GM18870 (cell line): ENCODE measurements around the gene FNTB.

ENCODE experiments used
- ATAC-seq: cut with Tn5 transposase; IDR thresholded peaks from one replicate; pipeline ENCODE4 v1.9.1; 2021; ENCODE audit warnings: moderate library complexity; ENCODE audit not compliant: unreplicated experiment

FNTB gene

DNA sequence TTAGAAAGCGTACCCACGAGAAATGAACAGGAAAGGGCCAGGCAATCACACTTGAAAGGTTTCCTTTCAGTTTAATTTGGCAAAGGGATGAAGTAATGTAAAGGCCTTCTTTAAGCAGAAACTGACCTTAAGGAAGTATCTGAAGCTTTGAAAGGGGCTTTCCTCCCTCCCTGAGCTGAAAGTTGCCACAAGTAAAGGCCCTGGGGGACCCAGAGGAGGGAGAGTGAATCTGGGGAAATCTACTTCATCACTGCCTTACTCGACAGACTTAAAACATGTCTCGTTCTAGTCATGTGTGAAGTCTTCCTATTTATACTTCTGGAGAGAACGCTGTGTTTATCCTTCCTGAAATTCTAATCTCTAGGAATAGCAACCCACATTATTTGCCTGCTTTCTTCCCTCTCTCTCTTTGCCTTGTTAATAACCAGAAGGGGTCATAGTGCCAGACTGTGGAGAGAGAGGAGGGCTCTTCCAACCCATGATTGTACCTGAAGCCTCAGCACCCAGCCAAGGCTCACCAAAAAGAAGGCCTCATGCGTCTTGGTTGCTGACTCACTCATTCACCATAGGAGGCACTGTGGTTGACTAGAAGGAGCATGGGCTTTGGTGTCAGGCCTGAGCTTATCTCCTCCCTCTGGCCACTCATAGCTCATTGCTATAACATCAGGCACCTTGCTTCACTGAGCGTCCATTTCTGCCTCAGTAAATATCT is 33.9 kb upstream of the FNTB start:
- peak; percentile 66 for ATAC-seq

DNA sequence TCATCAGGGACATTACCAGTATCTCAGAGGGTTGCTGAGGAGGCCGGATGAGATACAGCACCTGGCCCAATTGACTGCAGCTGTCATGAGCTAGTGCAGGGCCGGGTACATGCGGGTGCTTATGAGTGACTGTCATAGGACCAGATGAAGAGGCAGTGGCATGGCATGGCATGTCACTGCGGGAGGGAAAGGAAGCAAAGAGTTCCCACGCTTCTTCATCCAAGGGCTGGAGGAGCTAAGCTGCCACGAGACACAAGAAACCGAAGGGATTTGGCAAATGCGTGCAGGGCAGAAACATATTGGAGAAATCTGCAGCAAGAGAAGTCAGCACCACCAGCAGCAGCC is 33.4 kb upstream of the FNTB start:
- ATAC-seq = no peak

DNA sequence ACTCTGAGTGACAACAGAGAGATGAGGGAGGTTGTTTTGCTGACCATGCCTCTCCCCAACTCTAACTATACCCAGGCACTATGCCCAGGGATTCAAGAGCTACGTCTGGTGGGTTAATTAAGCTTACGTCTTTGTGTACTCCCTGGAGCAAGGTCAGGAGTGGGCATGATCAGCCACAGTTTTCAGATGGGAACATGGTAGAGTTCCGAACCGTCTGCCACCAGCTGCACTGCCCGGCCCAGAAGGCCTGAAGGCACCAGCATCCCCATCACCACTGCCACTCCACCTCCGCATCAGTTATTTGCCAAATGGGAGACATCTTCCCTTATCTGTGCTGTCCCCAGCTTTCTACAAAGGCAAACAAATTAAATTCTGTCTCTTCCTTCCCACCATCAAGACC is 33.0 kb upstream of the FNTB start:
- no peak for ATAC-seq

DNA sequence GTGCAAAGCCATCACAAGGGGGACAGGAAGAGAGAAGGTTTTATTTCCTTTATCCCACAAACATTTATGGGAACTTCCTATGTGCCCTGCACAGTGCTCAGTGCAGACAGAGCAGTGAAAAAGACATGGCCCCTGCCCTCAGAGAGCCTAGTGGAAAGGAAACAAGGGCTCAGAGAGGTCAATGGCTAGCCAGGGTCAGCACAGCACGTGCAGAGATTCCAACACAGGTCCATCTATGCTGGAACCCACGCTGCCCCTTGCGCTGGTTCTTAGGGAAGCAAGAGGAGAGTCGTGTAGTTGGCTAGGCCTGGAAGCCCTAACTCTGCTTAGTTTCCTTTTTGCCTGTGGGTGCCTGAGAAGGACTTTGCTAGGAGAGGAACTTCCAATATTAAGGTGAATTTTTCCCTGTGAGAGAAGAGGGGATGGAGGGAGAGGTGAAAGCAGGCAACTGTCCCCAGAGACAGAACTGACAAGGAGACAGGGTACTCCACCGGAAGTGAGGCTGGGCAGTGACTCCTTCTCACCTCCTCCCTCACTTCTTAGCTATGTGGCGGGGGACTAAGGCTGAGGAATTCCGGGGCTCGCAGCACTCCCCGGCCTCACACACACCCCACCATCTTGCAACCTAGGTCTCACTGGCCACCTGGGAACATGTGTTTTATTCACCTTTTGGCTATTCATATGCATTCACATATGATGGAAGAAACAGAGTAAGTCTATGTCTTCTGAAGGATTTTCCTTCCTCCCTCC is 32.0 kb upstream of the FNTB start:
- ATAC-seq = no peak

DNA sequence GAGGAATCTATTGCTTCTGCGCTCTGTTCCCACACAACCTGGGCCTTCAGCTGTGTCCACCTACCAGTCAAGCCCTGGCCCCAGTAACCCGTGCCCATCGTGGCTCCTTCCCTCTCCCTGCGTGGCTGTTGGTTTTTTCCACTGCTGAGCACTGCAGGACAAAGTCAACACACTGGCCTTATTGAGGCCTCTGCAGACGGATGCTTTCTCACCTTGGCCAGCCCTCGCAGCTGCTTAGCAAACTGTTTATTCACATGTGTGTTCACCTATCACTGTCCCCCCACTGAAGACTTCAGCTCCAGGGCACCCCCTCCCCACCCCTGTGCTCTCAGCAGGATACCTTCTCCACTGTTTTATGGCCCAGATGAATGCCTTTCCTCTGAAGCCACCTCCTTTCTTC is 31.4 kb upstream of the FNTB start:
- ATAC-seq = no peak

DNA sequence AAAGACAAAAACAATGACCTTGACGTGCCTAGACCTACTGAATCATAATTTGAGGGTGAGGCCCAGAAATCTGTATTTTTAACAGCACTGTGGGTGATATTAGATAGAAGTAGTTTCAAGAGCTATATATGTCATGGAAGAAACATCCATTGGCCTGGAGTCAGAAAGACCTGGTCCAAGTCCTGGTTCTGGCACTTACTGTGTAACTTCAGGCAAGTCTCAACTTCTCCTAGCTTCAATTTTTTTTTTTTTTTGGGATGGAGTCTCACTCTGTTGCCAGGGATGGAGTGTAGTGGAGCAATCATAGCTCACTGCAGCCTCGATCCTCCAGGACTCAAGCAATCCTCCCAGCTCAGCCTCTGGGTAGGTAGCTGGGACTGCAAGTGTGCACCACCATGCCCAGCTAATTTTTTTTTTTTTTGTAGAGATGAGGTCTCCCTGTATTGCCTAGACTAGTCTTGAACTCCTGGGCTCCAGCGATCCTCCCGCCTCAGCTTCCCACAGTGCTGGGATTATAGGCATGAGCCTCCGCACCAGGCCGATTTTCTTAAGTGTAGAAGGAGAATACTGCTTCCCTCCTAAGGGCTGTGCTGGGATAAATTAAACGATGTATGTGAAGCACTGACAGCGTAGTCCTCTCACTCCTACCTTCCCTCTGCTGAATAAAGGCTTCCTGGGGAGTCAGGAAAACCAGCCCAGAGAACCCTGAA is 29.8 kb upstream of the FNTB start:
- no peak for ATAC-seq

DNA sequence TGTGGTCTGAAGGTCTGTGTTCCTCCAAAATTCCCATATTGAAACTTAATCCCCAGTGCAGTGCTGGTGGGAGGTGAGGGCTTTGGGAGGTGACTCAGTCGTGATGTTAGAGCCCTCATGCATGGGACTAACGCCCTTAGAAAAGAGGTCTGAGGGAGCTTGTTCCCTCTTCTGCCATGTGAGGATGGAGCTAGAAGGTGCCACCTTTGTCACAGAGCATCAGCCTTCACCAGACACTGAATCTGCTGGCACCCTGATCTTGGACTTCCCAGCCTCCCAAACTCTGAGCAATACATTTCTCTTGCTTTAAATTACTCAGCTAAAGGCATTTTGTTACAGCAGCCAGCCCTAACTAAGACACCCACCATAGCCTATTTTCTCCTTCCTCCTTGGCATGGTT is 28.5 kb upstream of the FNTB start:
- ATAC-seq = no peak

DNA sequence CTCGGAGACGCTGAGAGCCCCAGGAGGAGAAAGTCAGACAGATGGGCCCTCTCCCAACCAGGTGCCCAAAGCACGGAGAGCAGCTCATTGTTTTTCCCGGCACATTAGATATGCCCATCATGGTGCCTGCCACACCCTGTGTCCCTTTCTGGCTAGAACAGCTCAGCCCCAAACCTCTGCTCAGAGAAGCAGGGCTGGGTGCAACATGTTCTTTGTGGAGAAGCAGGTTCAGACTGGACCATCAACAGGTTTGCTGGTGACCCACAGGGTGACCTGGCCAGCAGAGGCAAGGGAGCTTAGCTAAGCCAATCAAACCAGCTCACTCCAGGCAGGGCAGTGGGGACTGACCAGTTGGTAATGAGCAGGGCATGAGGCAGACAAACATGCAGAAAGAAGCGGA is 28.0 kb upstream of the FNTB start:
- no peak for ATAC-seq

DNA sequence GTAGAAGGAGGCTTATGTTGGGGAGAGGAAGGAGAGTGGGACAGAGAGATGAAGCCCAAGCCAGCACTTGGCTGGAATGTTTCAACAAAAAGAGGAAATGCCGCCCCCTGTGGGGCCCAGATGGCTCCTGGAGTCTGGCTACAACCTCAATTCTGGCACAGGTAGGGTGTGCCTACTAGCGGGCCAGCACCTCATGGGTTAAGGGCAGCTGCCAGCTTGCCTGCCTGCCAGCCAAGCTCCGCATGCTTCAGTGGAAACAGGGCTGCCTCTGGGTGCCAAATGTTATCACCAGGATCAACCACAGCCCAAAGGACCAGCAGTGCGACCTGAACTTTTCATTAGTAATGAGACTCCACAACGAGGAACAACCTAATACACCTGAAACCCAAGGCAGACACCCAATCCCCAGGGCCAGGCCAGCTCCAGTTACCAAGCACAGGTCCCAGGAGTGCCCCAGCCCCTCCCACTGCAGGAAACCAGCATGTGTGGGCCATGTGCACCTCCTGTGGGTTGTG is 25.9 kb upstream of the FNTB start:
- no peak for ATAC-seq

DNA sequence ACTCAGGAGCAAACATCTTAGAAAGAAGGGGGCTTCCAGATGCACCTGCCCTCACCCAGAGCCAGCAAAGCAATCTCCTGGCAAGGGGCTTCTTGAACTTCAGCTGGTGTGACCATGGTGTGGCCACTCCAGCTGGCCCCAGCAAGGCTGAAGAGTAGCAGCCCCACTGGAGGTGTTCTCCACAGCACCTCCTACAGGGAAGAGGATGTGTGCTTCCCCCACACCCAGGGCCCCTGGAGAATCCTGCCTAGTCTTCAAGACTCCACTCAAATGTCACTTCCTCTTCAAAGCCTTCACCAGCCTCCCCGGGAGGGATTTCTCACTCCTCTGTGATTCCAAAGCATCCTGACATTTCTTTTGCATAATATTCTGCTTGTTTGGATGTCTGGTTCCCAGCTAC is 23.1 kb upstream of the FNTB start:
- no peak for ATAC-seq

DNA sequence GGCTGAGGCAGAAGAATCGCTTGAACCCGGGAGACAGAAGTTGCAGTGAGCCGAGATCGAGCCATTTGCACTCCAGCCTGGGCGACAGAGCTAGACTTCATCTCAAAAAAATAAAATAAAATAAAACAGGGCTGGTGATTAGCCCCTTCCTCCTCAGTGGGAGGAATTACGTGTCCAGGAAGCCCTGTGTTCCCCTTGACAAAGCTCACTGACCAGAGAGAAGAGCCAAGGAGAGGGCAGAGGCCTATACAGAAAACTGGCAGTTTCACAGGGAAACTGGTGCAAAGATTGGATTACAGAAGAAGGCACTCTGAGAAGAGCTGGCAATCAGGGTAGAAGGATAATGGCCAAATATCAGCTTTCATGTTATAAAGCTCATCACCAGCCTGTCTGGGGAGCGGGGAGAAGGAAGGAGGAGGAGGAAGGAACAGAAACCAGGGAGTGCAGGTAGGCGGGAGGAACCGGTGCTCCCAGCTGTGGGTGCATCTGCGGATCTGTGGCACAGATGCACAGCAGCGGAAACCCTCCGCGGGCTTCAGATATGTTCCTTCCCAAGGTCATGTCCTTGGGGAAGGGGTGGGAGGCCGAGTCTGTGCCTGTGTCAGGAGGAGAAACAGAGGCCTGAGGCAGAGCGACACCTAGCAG is 21.2 kb upstream of the FNTB start:
- no peak for ATAC-seq

DNA sequence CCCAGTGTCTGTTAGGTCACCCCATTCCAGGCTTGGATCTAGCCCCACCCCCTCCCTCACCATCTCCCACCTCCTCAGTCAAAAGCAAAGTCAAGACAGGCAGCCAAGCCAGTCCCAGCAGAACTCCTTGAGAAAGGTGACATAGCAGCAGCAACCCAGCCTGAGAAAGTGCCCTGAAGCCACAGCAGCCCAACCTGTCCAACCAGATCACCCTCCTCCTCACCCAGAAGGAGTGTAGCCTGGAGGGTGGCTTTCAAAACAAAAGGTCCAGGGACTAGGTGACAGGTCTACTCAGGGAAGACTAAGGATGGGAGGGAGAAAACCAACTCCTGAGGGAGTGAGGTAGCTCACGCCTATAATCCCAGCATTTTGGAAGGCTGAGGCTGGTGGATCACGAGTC is 19.7 kb upstream of the FNTB start:
- no peak for ATAC-seq

DNA sequence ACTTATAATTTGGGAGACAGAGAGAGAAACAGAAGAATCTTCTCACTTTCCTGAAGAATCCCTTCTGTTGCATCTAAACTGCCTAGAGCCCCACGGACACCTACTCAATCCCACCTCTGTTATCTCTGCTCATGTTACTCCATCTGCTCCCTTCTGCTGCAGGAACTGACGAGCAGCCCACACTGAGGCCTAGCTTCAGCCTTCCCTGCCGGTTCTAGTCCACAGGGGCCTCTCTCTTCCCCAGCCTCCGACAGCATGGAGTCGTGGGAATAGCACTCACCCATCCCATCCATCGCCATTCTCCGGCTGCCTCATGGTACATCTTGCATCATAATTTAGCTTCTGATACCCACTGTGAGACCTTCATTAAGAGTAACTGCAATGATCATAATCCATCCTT is 18.5 kb upstream of the FNTB start:
- ATAC-seq = no peak

DNA sequence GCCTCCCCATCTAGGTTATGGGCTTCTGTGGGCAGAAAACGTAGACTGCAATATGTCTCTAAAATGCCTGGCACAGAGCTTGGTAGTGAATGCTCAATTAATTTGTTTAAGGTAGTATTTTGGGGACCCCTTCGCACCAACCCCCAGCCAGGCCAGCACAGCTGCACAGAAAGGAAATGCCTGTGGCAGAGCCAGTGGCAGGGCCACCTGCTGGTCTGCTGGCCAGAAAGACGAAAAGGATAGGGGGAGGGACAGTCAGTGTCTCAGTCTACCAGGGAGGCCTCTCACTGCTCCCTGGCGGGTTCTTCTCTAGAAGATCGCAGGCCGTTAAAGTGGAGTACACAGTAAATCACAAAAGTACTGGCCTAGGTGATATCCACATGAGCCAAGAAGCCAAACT is 18.0 kb upstream of the FNTB start:
- no peak for ATAC-seq

DNA sequence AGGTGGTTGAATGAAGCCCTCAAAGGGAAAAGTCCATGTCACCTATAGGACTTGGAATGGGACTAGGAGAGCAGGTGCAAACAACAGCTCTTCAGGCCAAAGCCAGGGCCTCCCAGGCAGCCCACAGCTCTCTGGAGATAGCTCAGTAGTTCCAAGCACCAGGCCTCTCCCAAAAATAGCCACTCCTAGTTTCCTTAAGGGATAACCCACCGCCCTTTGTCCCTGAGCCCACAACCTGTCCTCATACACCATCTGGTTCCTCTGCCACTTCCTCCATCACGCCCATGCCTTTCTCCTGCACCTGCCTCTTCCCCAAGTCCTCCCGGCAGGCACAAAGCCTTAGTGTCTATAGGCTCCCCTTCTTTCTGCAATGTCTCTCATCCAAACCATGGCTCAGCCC is 16.7 kb upstream of the FNTB start:
- ATAC-seq = no peak

DNA sequence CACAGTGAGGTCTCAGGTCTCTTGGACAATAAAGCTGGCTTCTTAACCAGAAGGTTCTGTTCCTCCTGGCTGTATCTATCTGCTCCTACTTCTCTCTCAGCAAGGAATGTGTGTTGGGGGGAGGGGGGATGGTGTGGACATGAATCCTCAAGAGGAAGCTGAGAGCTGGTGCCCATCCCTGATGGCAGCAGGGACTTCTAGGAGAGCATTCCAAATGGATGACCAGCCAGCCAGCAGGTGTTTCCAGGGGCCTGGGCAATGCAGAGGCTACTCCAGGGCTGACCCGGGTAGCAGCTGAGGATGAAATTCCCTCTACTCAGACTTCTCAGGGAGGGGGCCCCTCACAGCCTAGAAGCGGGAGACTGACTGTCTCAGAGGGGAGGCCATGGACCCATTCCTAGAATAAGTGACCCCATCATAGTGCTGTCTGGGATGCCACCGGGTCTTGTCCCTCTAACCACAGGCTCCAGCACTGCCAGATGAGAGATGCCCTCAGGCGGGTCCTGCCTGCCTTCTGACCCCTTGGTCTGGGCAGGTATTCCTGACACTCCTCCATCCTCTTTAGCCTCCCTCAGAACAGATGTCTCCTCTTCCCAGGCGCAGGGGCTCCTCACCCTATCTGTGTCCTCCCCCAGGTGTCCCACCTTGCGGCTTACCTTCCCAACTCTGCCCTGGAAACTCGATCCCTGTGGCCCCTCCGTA is 15.8 kb upstream of the FNTB start:
- no peak for ATAC-seq

DNA sequence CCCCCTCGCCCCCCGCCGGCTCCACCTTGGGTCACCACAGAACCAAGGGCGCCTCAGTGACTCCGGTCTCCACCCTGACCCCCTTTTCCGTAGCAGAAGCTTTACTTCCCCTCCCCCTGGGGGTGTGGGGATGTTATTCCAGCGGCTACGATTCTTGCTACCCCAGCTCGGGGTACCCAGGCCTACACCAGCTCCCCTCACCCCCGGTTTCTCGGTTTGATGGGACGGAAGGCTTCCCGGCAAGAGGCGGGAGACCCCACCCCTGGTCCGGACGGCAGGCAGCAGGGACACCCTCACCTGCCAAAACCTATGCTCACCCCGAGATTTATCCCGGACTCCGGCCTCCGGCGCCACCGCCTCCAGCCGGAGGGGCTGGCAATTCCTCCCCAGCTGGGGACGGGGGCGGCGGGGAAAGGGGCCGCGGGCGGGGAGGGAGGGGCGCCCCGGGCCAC is 15.2 kb upstream of the FNTB start:
- no peak for ATAC-seq

DNA sequence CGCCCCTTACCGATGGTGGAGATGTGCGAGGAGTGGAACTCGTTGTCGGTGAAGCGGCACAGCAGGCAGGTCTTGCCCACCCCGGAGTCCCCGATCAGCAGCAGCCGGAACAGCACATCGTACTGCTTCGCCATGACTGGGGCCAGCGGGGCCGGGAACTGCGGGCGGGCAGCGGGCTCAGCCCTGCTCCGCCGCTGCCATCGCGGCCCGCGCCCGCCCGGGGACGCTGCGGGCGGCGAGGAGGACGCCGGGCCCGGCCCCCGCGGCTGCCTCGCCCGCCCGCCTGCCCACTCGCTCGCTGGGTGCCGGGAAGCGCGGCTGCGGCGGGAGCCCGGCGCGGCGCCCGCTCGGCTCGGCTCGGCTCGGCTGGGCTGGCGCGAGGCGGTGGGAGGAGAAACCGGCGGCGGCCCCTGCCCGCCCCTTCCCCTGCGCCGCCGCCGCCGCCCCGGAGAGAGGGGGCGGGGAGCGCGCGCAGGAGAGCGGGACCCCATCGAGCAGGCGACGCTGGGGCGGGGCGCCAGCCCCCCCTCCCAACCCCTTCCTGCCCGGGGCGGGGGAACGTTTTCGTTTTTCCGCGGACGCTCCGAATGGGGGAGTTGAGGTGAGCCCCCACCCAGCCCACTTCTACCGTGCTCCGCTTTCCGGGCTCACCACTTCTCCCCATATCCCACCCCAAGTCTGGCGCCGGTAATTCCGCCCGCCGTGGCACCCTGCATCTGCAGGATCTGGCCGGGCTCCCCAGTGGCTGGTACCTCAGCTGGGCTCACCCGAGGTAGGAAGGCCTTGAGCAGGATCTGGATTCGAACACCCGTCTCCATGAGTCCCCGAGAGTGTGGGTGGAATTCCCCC is 14.5 kb upstream of the FNTB start, which contains the start of gene RAB15:
Gene RAB15, minus strand, starts transcription at position 394 of the 849 bp plus-strand sequence. Its CDS starts 260 bp downstream, at position 134.
- ATAC-seq = no peak

DNA sequence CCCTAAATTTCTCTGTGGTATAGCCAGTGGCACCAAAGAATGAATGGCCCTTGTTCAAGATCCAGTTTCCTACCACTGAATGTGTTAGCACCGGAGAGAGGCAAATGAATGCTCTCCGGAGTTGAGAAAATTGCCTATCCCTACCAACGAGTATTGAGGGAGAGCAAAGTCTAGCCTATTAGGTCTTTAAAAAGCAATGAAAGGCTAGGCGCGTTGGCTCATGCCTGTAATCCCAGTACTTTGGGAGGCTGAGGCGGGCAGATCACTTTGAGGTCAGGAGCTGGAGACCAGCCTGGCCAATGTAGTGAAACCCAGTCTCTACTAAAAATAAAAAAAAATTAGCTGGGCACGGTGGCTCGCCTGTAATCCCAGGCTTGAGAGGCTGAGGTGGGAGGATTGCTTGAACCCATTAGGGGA is 13.7 kb upstream of the FNTB start:
- ATAC-seq = no peak

DNA sequence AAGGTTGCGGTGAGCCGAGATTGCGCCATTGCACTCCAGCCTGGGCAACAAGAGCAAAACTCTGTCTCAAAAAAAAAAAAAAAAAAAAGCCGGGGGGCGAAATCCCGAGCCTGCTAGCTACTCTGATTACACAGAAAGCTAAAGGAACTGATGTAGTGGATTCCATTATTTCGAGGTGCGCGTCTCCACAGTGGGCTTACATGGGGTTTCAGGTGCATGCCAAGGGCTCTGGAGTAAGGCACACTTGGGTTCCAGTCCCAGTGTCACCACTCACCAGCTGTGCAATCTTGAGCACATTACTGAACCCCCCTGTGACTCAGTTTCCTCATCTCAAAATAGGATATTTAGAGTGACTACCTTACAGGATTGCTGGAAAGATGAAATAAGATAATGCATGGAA is 12.9 kb upstream of the FNTB start:
- no peak for ATAC-seq
